SK-N-SH treated with all-trans-retinoic acid at 6 μM for 48 hours (cell line): ENCODE data around the gene IFI6.

ENCODE experiments used
- ARNTL ChIP-seq: fragments of 450-650 bp; formaldehyde crosslinking; IDR thresholded peaks from 2 replicates; pipeline ENCODE4 v1.5.0; 2020; ENCODE audit warnings: low read depth, mild to moderate bottlenecking, moderate library complexity, borderline replicate concordance
- BACH2 ChIP-seq: fragments of 250-450 bp; sonication (Bioruptor Pico); IDR thresholded peaks from 2 replicates; pipeline ENCODE4 v1.9.0; 2021; ENCODE audit warnings: mild to moderate bottlenecking, borderline replicate concordance
- ESRRG ChIP-seq: fragments of 250-450 bp; sonication (Bioruptor Pico); IDR thresholded peaks from 2 replicates; pipeline ENCODE4 v1.6.1; 2021; ENCODE audit warnings: mild to moderate bottlenecking
- PATZ1 ChIP-seq: fragments of 250-450 bp; sonication (Bioruptor Pico); IDR thresholded peaks from 2 replicates; pipeline ENCODE4 v1.8.0; 2020; ENCODE audit warnings: mild to moderate bottlenecking, moderate library complexity, borderline replicate concordance
- PPARA ChIP-seq: fragments of 250-450 bp; sonication (Bioruptor Pico); IDR thresholded peaks from 2 replicates; pipeline ENCODE4 v1.5.0; 2020; ENCODE audit warnings: mild to moderate bottlenecking, borderline replicate concordance
- TCF4 ChIP-seq: fragments of 250-450 bp; sonication (Bioruptor Pico); IDR thresholded peaks from 2 replicates; pipeline ENCODE4 v1.8.0; 2021; ENCODE audit warnings: mild to moderate bottlenecking, moderate library complexity, borderline replicate concordance
- TOX ChIP-seq: fragments of 250-450 bp; sonication (Bioruptor Pico); IDR thresholded peaks from 2 replicates; pipeline ENCODE4 v1.8.0; 2021; ENCODE audit warnings: mild to moderate bottlenecking, moderate library complexity, borderline replicate concordance
- ZFP30 ChIP-seq: fragments of 450-650 bp; formaldehyde crosslinking; IDR thresholded peaks from 2 replicates; pipeline ENCODE4 v1.5.0; 2022; ENCODE audit warnings: mild to moderate bottlenecking, moderate library complexity
- ZNF565 ChIP-seq: fragments of 450-650 bp; formaldehyde crosslinking; conservative IDR thresholded peaks from 2 replicates; pipeline ENCODE4 v1.5.0; 2020; ENCODE audit warnings: low read depth, mild to moderate bottlenecking, moderate library complexity
- ZNF70 ChIP-seq: fragments of 450-650 bp; formaldehyde crosslinking; IDR thresholded peaks from 2 replicates; pipeline ENCODE4 v1.5.0; 2020; ENCODE audit warnings: mild to moderate bottlenecking, moderate library complexity
- ZNF8 ChIP-seq: fragments of 450-650 bp; formaldehyde crosslinking; IDR thresholded peaks from 2 replicates; pipeline ENCODE4 v1.5.0; 2020; ENCODE audit warnings: mild to moderate bottlenecking, moderate library complexity

- TF ChIP-seq ESRRG (CRISPR knock-in tag) = no peak
- no peak for TF ChIP-seq TCF4 (CRISPR knock-in tag)
- no peak for TF ChIP-seq ZNF70 (CRISPR knock-in tag)
- no peak for TF ChIP-seq ZNF565 (CRISPR knock-in tag)
- TF ChIP-seq ZFP30 = no peak
- TF ChIP-seq ARNTL (CRISPR knock-in tag) = no peak
- no peak for TF ChIP-seq TOX (CRISPR knock-in tag)
- TF ChIP-seq PATZ1 (CRISPR knock-in tag) = no peak
- TF ChIP-seq BACH2 (CRISPR knock-in tag) = no peak
- no peak for TF ChIP-seq ZNF8 (CRISPR knock-in tag)
- TF ChIP-seq PPARA (CRISPR knock-in tag) = no peak
These were observed 9.1 kb downstream of the IFI6 start for GRCh38 chr1:27662707-27663393.
